HG02970 (cell line): Measurements from ENCODE around the gene TPD52L2.
"Not testable (repeated sequence)": the region's sequence is repeated elsewhere in the genome, so short reads cannot be mapped to it uniquely, and the experiment has no call there.

Experiments
- ATAC-seq: cut with Tn5 transposase; IDR thresholded peaks from one replicate; pipeline ENCODE4 v1.9.1; 2021; ENCODE audit warnings: mild to moderate bottlenecking, moderate library complexity, moderate number of reproducible peaks; ENCODE audit not compliant: unreplicated experiment, low FRiP score

The TPD52L2 gene

DNA sequence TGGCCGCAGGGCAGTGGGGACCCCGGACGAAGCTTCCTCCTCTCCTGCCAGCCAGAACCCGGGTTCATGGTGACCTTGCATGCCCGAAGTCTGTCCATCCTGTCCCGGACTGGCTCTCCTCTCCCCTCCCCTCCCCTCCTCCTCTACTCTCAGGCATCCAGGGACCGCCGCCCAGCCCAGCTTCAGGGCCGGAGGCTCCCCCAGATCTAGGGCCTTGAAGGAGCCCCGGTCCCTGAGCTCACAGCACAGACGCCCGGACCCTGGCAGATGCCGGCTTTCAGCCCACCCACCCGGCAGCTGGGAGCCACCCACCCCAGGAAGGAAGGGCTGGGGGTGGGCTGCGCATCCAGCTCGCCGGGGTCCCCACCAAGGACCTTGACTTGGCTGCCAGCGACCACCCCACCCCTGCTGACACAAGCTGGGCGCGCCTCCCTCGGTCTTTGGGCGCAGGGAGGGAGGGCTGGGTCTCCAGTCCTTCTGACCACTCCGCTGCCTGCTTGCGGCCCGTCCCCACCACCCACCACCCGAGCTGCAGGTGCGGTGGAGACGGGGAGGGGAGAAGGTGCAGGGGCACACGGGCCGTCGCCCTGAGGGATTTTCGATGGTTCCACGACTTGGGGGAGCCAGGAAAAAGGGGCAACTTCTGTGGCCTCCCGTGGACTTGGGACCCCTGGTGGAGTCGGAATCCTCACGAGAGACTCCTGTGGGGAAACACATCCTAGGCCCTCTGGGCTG is 9.5 kb upstream of the TPD52L2 start:
- ATAC-seq = no peak

GRCh38 chr20:63856098-63856511 is 9.0 kb upstream of the TPD52L2 start:
- no peak for ATAC-seq

- no peak for ATAC-seq
These were observed 7.2 kb upstream of the TPD52L2 start for GRCh38 chr20:63857764-63858392.

DNA sequence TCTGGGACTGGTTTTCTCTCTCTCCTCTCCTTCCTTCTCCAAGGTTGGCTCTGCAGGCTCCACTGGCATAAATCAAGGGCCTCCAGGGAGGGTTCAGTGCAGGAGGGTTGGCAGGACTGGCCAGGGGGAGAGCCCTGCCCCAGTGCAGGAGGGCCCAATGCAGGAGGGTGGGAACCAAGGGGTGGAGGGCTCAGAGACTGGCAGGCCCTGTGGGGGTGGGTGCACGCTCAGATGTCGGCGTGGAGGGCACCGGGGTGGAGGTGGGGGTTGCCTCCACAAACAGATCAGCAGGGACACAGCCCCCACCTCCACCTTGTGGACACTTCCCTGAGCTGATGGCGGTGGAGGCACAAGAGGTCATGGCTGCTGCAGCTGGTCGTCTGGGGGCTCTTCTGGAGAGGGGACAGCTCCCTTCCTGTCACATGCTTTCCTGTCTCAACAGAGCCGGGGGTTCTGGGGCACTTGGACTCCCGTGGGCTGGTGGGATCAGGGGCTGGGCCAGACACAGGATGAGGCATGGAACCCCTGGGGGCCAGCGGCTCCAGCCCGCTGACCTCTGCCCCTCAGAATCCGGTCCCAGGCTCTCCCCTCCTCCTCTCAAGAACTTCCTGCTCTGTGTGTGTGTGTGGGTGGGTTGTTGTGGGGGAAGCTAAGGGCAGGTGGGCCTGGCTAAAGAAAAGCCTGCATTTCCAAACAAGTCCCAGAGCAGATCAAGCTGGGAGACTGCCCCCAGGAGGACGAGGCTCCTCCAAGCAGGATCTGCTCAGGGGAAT is 6.5 kb upstream of the TPD52L2 start:
- no peak for ATAC-seq

DNA sequence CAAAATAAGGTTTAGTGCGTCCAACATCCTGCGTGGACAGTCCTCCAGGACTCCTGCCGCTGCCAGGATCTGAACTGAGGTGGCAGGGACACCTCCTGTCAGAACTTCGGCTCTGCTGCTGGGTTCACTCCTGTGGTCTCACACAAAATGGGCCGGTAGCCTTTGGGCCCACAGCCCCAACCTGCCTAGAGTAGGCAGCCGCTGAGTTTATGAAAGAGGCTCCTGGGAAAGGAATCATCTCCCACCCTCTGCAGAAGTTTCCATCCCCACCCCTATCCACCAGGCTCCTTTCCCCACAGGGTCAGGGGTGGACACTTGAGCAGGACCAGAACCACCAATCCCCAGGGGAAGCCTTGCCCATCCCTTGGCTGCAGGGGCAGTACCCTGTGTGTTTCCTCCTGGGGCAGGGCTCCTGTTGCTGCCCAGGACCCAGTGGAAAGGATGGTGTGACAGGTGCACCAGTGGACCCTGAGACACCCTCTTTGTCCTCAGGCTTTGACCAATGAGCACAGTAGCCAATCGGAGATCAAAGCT is 5.8 kb upstream of the TPD52L2 start:
- ATAC-seq = no peak

- no peak for ATAC-seq
These were observed 4.6 kb upstream of the TPD52L2 start for GRCh38 chr20:63860325-63861051.

- no peak for ATAC-seq
These were observed 3.6 kb upstream of the TPD52L2 start, which contains the start of gene ABHD16B for GRCh38 chr20:63861365-63861934. Gene ABHD16B (plus strand): TSS chr20:63861498. CDS start chr20:63861541, 43 bp downstream.

GRCh38 chr20:63861981-63862901 is 2.8 kb upstream of the TPD52L2 start:
- ATAC-seq = no peak

DNA sequence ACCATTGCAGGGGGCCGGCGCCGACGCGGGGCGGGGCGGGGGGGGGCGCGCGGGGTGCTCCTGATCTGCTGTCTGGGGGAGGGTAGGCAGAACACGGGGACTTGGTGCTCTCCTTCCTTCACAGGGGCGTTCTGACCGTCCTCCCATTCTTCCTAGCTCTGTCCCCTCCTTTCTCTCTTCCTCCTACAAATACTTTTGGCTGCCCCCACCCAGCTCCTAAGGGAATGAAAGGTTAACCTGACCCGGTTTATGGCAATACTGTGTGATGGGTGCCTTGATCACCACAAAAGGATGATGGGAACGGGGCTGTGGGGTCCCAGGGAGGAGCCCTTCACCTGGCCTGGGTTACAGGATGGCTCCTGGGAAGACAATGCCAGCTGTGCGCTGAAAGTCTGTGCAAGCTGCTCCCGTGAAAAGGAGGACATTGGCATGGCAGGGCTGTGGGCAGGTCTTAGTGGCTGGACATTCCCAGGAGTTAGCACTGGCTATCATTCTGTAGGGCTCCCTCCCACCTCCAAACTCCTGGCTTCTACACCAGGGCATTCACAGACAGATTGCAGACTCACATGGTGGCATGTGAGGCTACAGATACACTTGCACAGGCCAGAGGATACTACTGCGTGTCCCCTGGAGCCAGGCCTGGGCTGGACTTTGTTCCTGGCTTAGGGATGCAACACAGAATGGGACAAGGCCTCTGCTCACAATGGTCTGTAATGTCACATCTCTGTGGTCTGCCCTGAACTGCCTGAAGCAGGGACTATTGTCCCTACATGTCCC is 1.9 kb upstream of the TPD52L2 start:
- no peak for ATAC-seq

- peak; percentile 53 for ATAC-seq
These were observed 1.1 kb upstream of the TPD52L2 start for GRCh38 chr20:63863798-63864544.

DNA sequence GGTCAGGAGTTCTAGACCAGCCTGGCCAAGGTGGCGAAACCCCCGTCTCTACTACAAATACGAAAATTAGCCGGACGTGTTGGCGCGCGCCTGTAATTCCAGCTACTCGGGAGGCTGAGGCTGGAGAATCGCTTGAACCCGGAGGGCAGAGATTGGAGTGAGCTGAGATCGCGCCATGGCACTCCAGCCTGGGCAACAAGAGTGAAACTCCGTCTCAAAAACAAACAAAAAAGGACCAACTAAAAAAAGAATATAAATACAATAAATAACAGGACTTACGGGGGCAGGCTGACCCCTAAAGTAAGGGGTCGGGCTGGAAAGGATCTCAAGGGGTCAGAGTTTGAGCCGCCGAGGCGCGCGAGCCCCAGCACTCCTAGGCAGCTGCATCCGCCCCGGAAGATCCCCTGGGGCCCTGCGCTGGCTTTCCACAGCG is 509 bp upstream of the TPD52L2 start:
- ATAC-seq = no peak

DNA sequence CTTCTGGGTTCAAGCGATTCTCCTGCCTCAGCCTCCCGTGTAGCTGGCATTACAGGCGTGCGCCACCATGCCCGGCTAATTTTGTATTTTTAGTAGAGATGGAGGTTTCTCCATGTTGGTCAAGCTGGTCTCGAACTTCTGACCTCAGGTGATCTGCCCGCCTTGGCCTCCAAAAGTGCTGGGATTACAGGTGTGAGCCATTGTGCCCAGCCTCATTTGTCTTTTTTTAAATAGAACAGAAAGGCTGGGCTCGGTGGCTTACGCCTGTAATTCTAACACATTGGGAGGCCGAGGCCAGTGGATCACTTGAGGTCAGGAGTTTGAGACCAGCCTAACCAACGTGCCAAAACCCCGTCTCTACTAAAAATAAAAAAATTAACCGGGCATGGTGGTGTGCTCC is 2.0 kb downstream of the TPD52L2 start:
- ATAC-seq = not testable (repeated sequence)

DNA sequence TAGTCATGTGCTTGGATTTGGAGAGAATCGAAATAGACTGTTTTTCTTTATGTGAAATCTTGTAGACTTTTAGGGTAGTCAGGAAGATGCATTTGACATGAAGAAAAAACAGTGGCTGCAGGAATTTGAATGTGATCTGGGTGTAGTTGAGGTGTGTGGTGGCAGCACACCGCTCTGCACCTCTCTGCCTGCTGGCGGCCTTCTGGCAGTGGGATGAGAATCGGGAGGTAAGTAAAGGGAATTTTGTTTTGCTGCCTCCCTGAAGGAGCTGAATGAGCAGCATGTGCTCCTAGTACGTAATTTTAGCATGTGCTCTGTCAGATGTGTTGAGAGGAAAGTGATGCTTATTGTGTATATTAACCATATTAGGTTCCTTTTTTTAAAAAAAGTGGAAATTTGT is 3.2 kb downstream of the TPD52L2 start:
- ATAC-seq = no peak

DNA sequence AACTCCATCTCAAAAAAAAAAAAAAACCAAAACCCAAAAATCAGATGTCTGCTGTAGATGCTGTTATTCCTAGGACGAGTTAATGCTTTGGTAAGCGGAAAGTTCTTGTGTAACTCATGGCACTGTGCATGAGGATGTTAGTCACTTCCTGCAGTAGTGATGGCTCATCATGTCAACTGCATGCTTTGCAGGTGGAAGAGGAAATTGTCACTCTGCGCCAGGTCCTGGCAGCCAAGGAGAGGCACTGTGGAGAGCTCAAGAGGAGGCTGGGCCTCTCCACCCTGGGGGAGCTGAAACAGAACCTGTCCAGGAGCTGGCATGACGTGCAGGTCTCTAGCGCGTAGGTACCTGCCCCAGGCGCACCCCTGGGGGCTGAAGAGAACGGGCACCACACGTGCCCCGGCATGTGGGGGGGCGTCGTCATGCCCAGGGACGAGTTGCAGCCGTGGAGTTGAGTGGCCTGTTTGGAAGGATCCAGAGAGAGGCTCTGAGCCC is 8.5 kb downstream of the TPD52L2 start:
- no peak for ATAC-seq

- not testable (repeated sequence) for ATAC-seq
These were observed 9.2 kb downstream of the TPD52L2 start for GRCh38 chr20:63874241-63874640.

DNA sequence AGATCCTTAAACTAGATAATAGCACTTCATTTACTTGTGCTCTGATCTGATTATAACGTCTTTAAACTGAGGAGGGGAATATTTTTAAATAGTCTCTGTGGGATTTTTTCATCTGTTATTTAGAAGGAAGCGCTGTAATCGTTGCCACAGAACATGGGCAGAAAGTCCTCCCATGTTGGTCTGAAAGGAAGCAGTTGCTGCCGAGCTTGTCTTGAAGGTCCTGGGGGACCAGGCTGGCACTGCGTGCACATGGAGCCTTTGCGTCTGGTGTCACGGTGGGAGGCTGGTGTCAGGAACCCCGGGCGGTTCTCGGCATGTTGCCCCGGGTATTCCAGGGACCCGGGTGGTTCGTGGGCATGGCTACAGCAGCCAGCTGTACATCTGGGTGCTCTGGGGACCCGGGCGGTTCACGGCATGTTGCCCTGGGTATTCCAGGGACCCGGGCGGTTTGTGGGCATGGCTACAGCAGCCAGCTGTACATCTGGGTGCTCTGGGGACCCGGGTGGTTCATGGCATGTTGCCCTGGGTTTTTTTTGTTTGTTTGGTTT is 11.5 kb downstream of the TPD52L2 start:
- ATAC-seq = no peak
